Measurements from ENCODE around the gene RABGEF1.

- TF ChIP-seq TEAD4 (IDR thresholded peaks at IDR 0.05; ENCODE audit: low read length): no peak
- TF ChIP-seq TEAD4 (CRISPR knock-in tag; IDR thresholded peaks at IDR 0.05; ENCODE audit: borderline replicate concordance): no peak
- no peak for TF ChIP-seq SMARCC2 (IDR thresholded peaks at IDR 0.05; ENCODE audit: low read depth)
- no peak for TF ChIP-seq CBX1 (IDR thresholded peaks at IDR 0.05; ENCODE audit: low read depth)
- no peak for TF ChIP-seq ATF1 (CRISPR knock-in tag; IDR thresholded peaks at IDR 0.05)
- no peak for TF ChIP-seq ATF1 (tag; IDR thresholded peaks at IDR 0.05)
- TF ChIP-seq TCF7 (IDR thresholded peaks at IDR 0.05; ENCODE audit: borderline replicate concordance): no peak
- TF ChIP-seq CTCF (IDR thresholded peaks at IDR 0.05 in 2 of 3, conservative IDR thresholded peaks at IDR 0.05 in 1 of 3; ENCODE audit: insufficient read depth in 2 of 3, low read depth in 1 of 3, low read length in 3 of 3): no peak
- TF ChIP-seq, protein P1, sequence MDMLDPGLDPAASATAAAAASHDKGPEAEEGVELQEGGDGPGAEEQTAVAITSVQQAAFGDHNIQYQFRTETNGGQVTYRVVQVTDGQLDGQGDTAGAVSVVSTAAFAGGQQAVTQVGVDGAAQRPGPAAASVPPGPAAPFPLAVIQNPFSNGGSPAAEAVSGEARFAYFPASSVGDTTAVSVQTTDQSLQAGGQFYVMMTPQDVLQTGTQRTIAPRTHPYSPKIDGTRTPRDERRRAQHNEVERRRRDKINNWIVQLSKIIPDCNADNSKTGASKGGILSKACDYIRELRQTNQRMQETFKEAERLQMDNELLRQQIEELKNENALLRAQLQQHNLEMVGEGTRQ (CRISPR knock-in tag; IDR thresholded peaks at IDR 0.05): no peak
- TF ChIP-seq FOXK2 (conservative IDR thresholded peaks at IDR 0.05 in 1 of 2, IDR thresholded peaks at IDR 0.05 in 1 of 2; ENCODE audit: low read depth in 2 of 2): no peak
- no peak for TF ChIP-seq ETV1 (tag; conservative IDR thresholded peaks at IDR 0.05; ENCODE audit: low read depth)
Observed at GRCh38 chr7:66832531-66833351, 92.2 kb downstream of the RABGEF1 start.
